ENCODE measurements around the gene RIN3. TPM values are rescaled to one million over a fixed set of nuclear protein-coding genes. Genes with fewer than 3 reads are reported as not detected.

The RIN3 gene
- total and polyA plus RNA-seq, 10 of the 15 experiments (the other 5 are each of a cell fraction or from before 2014, with no cell fraction given): 0.91 to 23.3 (median 6.3) TPM

GRCh38 chr14:92500491-92500941 is 13.1 kb upstream of the RIN3 start:
- Histone ChIP-seq H3K36me3 (ENCODE audit: control insufficient read depth in 2 of 2, insufficient read depth in 2 of 2, low read length in 1 of 2) (no peaks in the 10 kb centered on the region), H3K27me3 (replicated peaks in 1 of 2; ENCODE audit: control insufficient read depth in 2 of 2, insufficient read depth in 2 of 2, low read length in 1 of 2) (no peaks in the 10 kb centered on the region; a peak in 1 of 4 replicates), H3K4me3 (no peak overlapping the region), H3K27ac (ENCODE audit: control insufficient read depth, insufficient read depth) (no peak overlapping the region), H2AFZ (ENCODE audit: control insufficient read depth, low read depth, low read length) (no peak overlapping the region), H3K4me2 (ENCODE audit: control insufficient read depth, insufficient read depth) (no peak overlapping the region), H3K9ac (ENCODE audit: control insufficient read depth, insufficient read depth, low read length) (no peak overlapping the region), H3K79me2 (ENCODE audit: control insufficient read depth, insufficient read depth, low read length) (no peaks in the 10 kb centered on the region), H3K4me1 (ENCODE audit: control insufficient read depth, insufficient read depth, low read length) (no peaks in the 10 kb centered on the region), H3K9me3 (replicated peaks; ENCODE audit: control insufficient read depth, insufficient read depth, low read length) (no peaks in the 10 kb centered on the region), H4K20me1 (ENCODE audit: control insufficient read depth, insufficient read depth) (no peaks in the 10 kb centered on the region)
- FAIRE-seq: no peak
- no TSS peak for BruUV-seq (replicated peaks)
- WGBS (ENCODE audit: insufficient coverage, insufficient replicate concordance, low lambda C conversion rate, missing lambda C conversion rate): 68% methylated on average over 6 of the region's 6 CpGs
- CTCF ChIA-PET: interaction anchor here (0.5 kb wide), 1 partner anchor 878 kb away, joined by 3 read pairs; no protein-coding TSS in a partner anchor
- no peak for ATAC-seq
- TF ChIP-seq JUND (IDR thresholded peaks at IDR 0.05; ENCODE audit: low read depth, low read length) (no peak), RFX5 (IDR thresholded peaks at IDR 0.05; ENCODE audit: low read depth, low read length) (no peak), PKNOX1 (IDR thresholded peaks at IDR 0.05) (no peak), MEF2A (IDR thresholded peaks at IDR 0.05; ENCODE audit: insufficient read depth, low read depth, low read length) (no peak), KAT2A (conservative IDR thresholded peaks at IDR 0.05; ENCODE audit: control insufficient read depth, low read depth, low read length) (no peak), CBX5 (IDR thresholded peaks at IDR 0.05; ENCODE audit: low read depth) (no peak), STAT1 (conservative IDR thresholded peaks at IDR 0.05) (no peak), NKRF (conservative IDR thresholded peaks at IDR 0.05) (no peak), TAF1 (IDR thresholded peaks at IDR 0.05; ENCODE audit: borderline replicate concordance, low read depth, low read length) (no peak), ATF3 (IDR thresholded peaks at IDR 0.05; ENCODE audit: borderline replicate concordance, extremely low read depth, low read depth, low read length) (no peak), EP300 (IDR thresholded peaks at IDR 0.05; ENCODE audit: borderline replicate concordance in 1 of 2, control insufficient read depth in 1 of 2, low read depth in 2 of 2, low read length in 2 of 2) (no peak)
- intact Hi-C loops (cut with micrococcal nuclease; ENCODE audit: unreplicated experiment) (no loop called here), in situ Hi-C loops (cut with MboI) (no loop called here)
- POLR2A ChIA-PET: no interaction called here
- RAD21 ChIA-PET (ENCODE audit: unreplicated experiment): no interaction called here
- DNase-seq (ENCODE audit: low read depth, low spot score): no peak
- SMC1A ChIA-PET (ENCODE audit: uncharacterized antibody, unreplicated experiment): interaction anchor here (0.6 kb wide), 1 partner anchor 34 kb away, joined by 3 read pairs; no protein-coding TSS in a partner anchor
